Panc1 (cell line): ENCODE results near the gene FAM168B.

Source experiments
- CTCF ChIP-seq: fragments of 450-650 bp; IDR thresholded peaks from 2 replicates; pipeline ENCODE4 v1.5.1; 2017; ENCODE audit warnings: mild to moderate bottlenecking
- POLR2AphosphoS5 ChIP-seq: IDR thresholded peaks from 2 replicates; pipeline ENCODE4 v1.6.1; 2012; ENCODE audit warnings: mild to moderate bottlenecking, low read depth, low read length, moderate library complexity
- SIN3A ChIP-seq: IDR thresholded peaks from 2 replicates; pipeline ENCODE4 v1.6.1; 2012; ENCODE audit warnings: low read depth, mild to moderate bottlenecking, low read length, moderate library complexity, borderline replicate concordance; ENCODE audit not compliant: insufficient read depth
- TCF7L2 ChIP-seq: IDR thresholded peaks from 2 replicates; pipeline ENCODE4 v1.6.1; 2011; ENCODE audit warnings: mild to moderate bottlenecking, low read depth, low read length, inconsistent platforms

GRCh38 chr2:131039101-131039440 lies 54.2 kb downstream of the FAM168B start:
- TF ChIP-seq POLR2AphosphoS5 (no peak), CTCF (no peak), TCF7L2 (no peak), SIN3A (no peak)
